Hepatocyte (in vitro differentiated cells): ENCODE measurements around the gene SEMA5A. TPM values are rescaled to one million over a fixed set of nuclear protein-coding genes. Genes with fewer than 3 reads are reported as not detected.

Experiments used
- DNase-seq: peaks from one replicate; pipeline ENCODE4 v3.0.0-alpha.2; 2016; ENCODE audit warnings: low spot score
- H2AFZ ChIP-seq: fragments of 200-600 bp; sonication (generic); 2 replicates; pipeline ENCODE4 v1.6.0; 2016; ENCODE audit warnings: antibody characterized with exemption, mild to moderate bottlenecking
- H3K27ac ChIP-seq: fragments of 200-600 bp; sonication (generic); 2 replicates; pipeline ENCODE4 v1.5.1; 2016; ENCODE audit warnings: mild to moderate bottlenecking
- H3K27me3 ChIP-seq: fragments of 200-600 bp; sonication (generic); 2 replicates; pipeline ENCODE4 v1.6.1; 2016
- H3K36me3 ChIP-seq: fragments of 200-600 bp; sonication (generic); replicated peaks from 2 replicates; pipeline ENCODE4 v1.5.1; 2016; ENCODE audit warnings: low read depth; ENCODE audit not compliant: insufficient read depth
- H3K4me1 ChIP-seq: fragments of 200-600 bp; sonication (generic); 2 replicates; pipeline ENCODE4 v1.5.1; 2016; ENCODE audit warnings: mild to moderate bottlenecking, moderate library complexity; ENCODE audit not compliant: insufficient read depth
- H3K4me2 ChIP-seq: fragments of 200-600 bp; sonication (generic); 2 replicates; pipeline ENCODE4 v1.6.0; 2016
- H3K4me3 ChIP-seq: fragments of 200-600 bp; sonication (generic); 2 replicates; pipeline ENCODE4 v1.5.1; 2016; ENCODE audit warnings: mild to moderate bottlenecking
- H3K79me2 ChIP-seq: fragments of 200-600 bp; sonication (generic); 2 replicates; pipeline ENCODE4 v1.6.0; 2017; ENCODE audit warnings: mild to moderate bottlenecking
- H3K9me2 ChIP-seq: fragments of 200-600 bp; sonication (generic); replicated peaks from 2 replicates; pipeline ENCODE4 v1.6.0; 2017; ENCODE audit warnings: mild to moderate bottlenecking; ENCODE audit not compliant: insufficient read depth
- H3K9me3 ChIP-seq: fragments of 200-600 bp; sonication (generic); 2 replicates; pipeline ENCODE4 v1.5.1; 2016; ENCODE audit warnings: low read depth, mild to moderate bottlenecking
- H4K20me1 ChIP-seq: fragments of 200-600 bp; sonication (generic); 2 replicates; pipeline ENCODE4 v1.6.0; 2016; ENCODE audit warnings: mild to moderate bottlenecking; ENCODE audit not compliant: insufficient read depth, poor library complexity, severe bottlenecking
- CTCF ChIP-seq: fragments of 200-600 bp; sonication (generic); IDR thresholded peaks from 2 replicates; pipeline ENCODE4 v1.5.1; 2016; ENCODE audit warnings: antibody characterized with exemption, mild to moderate bottlenecking; ENCODE audit not compliant: poor library complexity
- EZH2 ChIP-seq: fragments of 200-600 bp; sonication (generic); IDR thresholded peaks from 2 replicates; pipeline ENCODE4 v1.6.1; 2016; ENCODE audit warnings: antibody characterized with exemption, mild to moderate bottlenecking, borderline replicate concordance
- EZH2phosphoT487 ChIP-seq: fragments of 200-600 bp; sonication (generic); IDR thresholded peaks from one replicate; pipeline ENCODE4 v1.6.1; 2018; ENCODE audit warnings: antibody characterized with exemption, mild to moderate bottlenecking, low read depth, moderate library complexity; ENCODE audit not compliant: unreplicated experiment, severe bottlenecking
- WGBS: methylation state at CpG from one replicate; pipeline ENCODE4 v1.1.6; 2016; ENCODE audit warnings: low lambda C conversion rate; ENCODE audit errors: missing lambda C conversion rate; 5-methylcytosine and 5-hydroxymethylcytosine counted together
- polyA plus RNA-seq: library from polyadenylated mRNA; unstranded; fragments of >200 nt; fragmentation: Nextera tagmentation; extraction: Ambion mirVana; gene quantifications from 2 replicates; pipeline ENCODE4 v1.2.1, GENCODE V29; 2016
- total RNA-seq: library from RNA; depleted of rRNA; stranded (reverse); fragments of >200 nt; gene quantifications from 2 replicates; pipeline ENCODE4 v1.2.3, GENCODE V29; 2014

SEMA5A gene
- total and polyA plus RNA-seq, 2 experiments from 2014 or later: 10.7 to 21.7 TPM

GRCh38 chr5:9479361-9479760 is 66.5 kb downstream of the SEMA5A start:
- TF ChIP-seq EZH2phosphoT487 (no peak), CTCF (no peak), EZH2 (no peak)
- Histone ChIP-seq H3K79me2 (no peaks in the 10 kb centered on the region), H3K4me2 (no peak overlapping the region)

GRCh38 chr5:9477537-9477936 is 68.3 kb downstream of the SEMA5A start:
- H3K27ac ChIP-seq: no peak overlapping the region
- no peaks in the 10 kb centered on the region for H3K4me1 ChIP-seq
- H3K27me3 ChIP-seq: no peaks in the 10 kb centered on the region
- H3K9me3 ChIP-seq: peaks cover 7% of the 10 kb centered on the region
- no peaks in the 10 kb centered on the region for H3K36me3 ChIP-seq
- TF ChIP-seq EZH2phosphoT487 (no peak), EZH2 (no peak), CTCF (no peak)
- H3K4me3 ChIP-seq: no peak overlapping the region
- H2AFZ ChIP-seq: no peak overlapping the region
- no peaks in the 10 kb centered on the region for H4K20me1 ChIP-seq
- WGBS: 82% methylated on average over 2 of the region's 2 CpGs
- H3K4me2 ChIP-seq: no peak overlapping the region
- DNase-seq: no peak
- no peaks in the 10 kb centered on the region for H3K79me2 ChIP-seq
- no peaks in the 10 kb centered on the region for H3K9me2 ChIP-seq

More at GRCh38 chr5:9479361-9479760, 66.5 kb downstream of the SEMA5A start:
- peaks cover 7% of the 10 kb centered on the region for H3K9me3 ChIP-seq
- no peak overlapping the region for H2AFZ ChIP-seq
- no peaks in the 10 kb centered on the region for H3K36me3 ChIP-seq
- H3K27ac ChIP-seq: no peak overlapping the region
- no peak for DNase-seq
- H4K20me1 ChIP-seq: no peaks in the 10 kb centered on the region
- H3K4me3 ChIP-seq: no peak overlapping the region
- no peaks in the 10 kb centered on the region for H3K9me2 ChIP-seq
- no peaks in the 10 kb centered on the region for H3K27me3 ChIP-seq
- 91% methylated on average over 7 of the region's 7 CpGs for WGBS
- H3K4me1 ChIP-seq: no peaks in the 10 kb centered on the region

DNA sequence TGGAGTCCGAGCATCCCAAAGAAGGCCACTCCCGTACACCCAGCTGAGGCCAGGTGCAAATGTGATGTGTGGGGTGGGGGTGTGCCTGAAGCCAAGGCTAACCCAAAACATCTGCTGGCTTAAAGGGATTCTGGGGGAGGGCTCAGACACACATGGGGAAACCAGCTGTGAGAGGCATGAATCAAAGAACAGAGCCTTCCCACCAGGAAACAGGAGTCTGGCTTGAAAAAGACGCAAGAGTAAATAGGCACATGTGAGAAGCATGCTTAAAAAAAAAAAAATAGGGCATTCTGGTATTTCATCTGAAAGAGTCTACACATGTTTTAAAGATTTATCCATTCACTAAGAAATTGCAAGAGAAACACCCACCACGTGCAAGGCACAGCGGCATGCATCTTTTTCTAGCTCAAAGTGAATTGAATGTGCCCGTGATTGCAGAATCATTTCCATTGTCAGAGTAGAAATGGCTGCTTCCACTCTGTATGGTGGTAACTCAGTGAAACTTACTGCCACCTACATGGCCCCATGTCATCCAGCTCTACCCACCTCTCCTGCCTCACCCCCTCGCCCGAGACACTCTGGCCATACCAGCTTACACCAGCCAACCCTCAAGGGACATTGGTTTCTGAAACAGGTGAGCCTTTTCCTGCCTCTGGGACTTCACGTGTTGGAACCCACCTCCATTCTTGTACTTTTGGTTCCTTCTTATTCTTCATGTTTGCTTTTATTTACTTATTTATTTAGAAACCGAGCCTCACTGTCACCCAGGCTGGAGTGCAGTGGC is 71.5 kb downstream of the SEMA5A start:
- TF ChIP-seq EZH2 (no peak), EZH2phosphoT487 (no peak), CTCF (no peak)
- Histone ChIP-seq H3K27me3 (no peaks in the 10 kb centered on the region), H3K9me2 (no peaks in the 10 kb centered on the region), H3K79me2 (no peaks in the 10 kb centered on the region), H4K20me1 (no peaks in the 10 kb centered on the region), H2AFZ (no peak overlapping the region), H3K9me3 (peaks cover 7% of the 10 kb centered on the region), H3K36me3 (no peaks in the 10 kb centered on the region), H3K4me3 (no peak overlapping the region), H3K4me2 (no peak overlapping the region), H3K27ac (no peak overlapping the region), H3K4me1 (no peaks in the 10 kb centered on the region)
- DNase-seq: no peak
- 83% methylated on average over 10 of the region's 10 CpGs for WGBS
